GM18517 (cell line): ENCODE data around the gene NT5DC3.
A peak's percentile ranks its signal among the peaks of the same experiment; 100 is the strongest.
"Not testable (repeated sequence)": the region's sequence is repeated elsewhere in the genome, so short reads cannot be mapped to it uniquely, and the experiment has no call there.

ENCODE experiments used
- ATAC-seq: cut with Tn5 transposase; IDR thresholded peaks from one replicate; pipeline ENCODE4 v1.9.1; 2021; ENCODE audit warnings: mild to moderate bottlenecking, moderate library complexity; ENCODE audit not compliant: unreplicated experiment

NT5DC3 gene

GRCh38 chr12:103855896-103856657 lies 15.0 kb upstream of the NT5DC3 start:
- ATAC-seq = no peak

GRCh38 chr12:103855036-103855712 lies 14.1 kb upstream of the NT5DC3 start:
- ATAC-seq = no peak

- ATAC-seq = no peak
Measured at GRCh38 chr12:103854372-103854973, 13.4 kb upstream of the NT5DC3 start.

GRCh38 chr12:103852498-103852997 lies 11.5 kb upstream of the NT5DC3 start:
- ATAC-seq = no peak

- ATAC-seq = no peak
Measured at GRCh38 chr12:103851127-103851526, 10.1 kb upstream of the NT5DC3 start.

GRCh38 chr12:103850429-103850828 lies 9.4 kb upstream of the NT5DC3 start:
- ATAC-seq = no peak

- no peak for ATAC-seq
Measured at GRCh38 chr12:103848917-103849491, 8.0 kb upstream of the NT5DC3 start.

- ATAC-seq = no peak
Measured at GRCh38 chr12:103848143-103848542, 7.1 kb upstream of the NT5DC3 start.

GRCh38 chr12:103846415-103846814 lies 5.4 kb upstream of the NT5DC3 start:
- no peak for ATAC-seq

- ATAC-seq = no peak
Measured at GRCh38 chr12:103844305-103844704, 3.3 kb upstream of the NT5DC3 start.

- peak; percentile 23 for ATAC-seq
Measured at GRCh38 chr12:103841690-103842584, 903 bp upstream of the NT5DC3 start.

GRCh38 chr12:103840462-103840875 lies 565 bp downstream of the NT5DC3 start:
- peak; percentile 40 for ATAC-seq

- ATAC-seq = no peak
Measured at GRCh38 chr12:103839609-103840461, 1.2 kb downstream of the NT5DC3 start.

- ATAC-seq = no peak
Measured at GRCh38 chr12:103839103-103839502, 1.9 kb downstream of the NT5DC3 start.

GRCh38 chr12:103838254-103838914 lies 2.6 kb downstream of the NT5DC3 start:
- no peak for ATAC-seq

- ATAC-seq = no peak
Measured at GRCh38 chr12:103836345-103836744, 4.7 kb downstream of the NT5DC3 start.

- ATAC-seq = not testable (repeated sequence)
Measured at GRCh38 chr12:103835747-103836335, 5.2 kb downstream of the NT5DC3 start.

GRCh38 chr12:103834942-103835341 lies 6.1 kb downstream of the NT5DC3 start:
- no peak for ATAC-seq

GRCh38 chr12:103833891-103834290 lies 7.1 kb downstream of the NT5DC3 start:
- no peak for ATAC-seq
